Esophagus muscularis mucosa (tissue), 4 donors: ENCODE results near the gene ZSCAN12. TPM values are rescaled to one million over a fixed set of nuclear protein-coding genes. Genes with fewer than 3 reads are reported as not detected.

ENCODE experiments used
- DNase-seq: peaks from one replicate; pipeline ENCODE4 v3.0.0-alpha.2; 2017; ENCODE audit errors: extremely low spot score
- H3K27ac ChIP-seq, 4 donors: fragments of 200-600 bp; sonication (generic); replicated peaks in 1 of 4; 1 replicate in 3 of 4; 2 replicates in 1 of 4; pipeline ENCODE4 v1.5.1; 2016 to 2019; ENCODE audit warnings: mild to moderate bottlenecking in 1 of 4
- H3K27me3 ChIP-seq, 4 donors: fragments of 200-600 bp; sonication (generic); one replicate each; pipeline versions ENCODE4 v1.5.1 to v1.6.0; 2016 to 2019
- H3K36me3 ChIP-seq, 4 donors: fragments of 200-600 bp; sonication (generic); one replicate each; pipeline ENCODE4 v1.5.1; 2016 to 2019
- H3K4me1 ChIP-seq, 4 donors: fragments of 200-600 bp; sonication (generic); one replicate each; pipeline ENCODE4 v1.5.1; 2016 to 2019
- H3K4me3 ChIP-seq, 4 donors: fragments of 200-600 bp; sonication (generic); 1 replicate in 2 of 4; 2 replicates in 2 of 4; pipeline ENCODE4 v1.5.1; 2016 to 2019; ENCODE audit warnings: mild to moderate bottlenecking in 4 of 4, moderate library complexity in 1 of 4
- H3K9me3 ChIP-seq, 4 donors: fragments of 200-600 bp; sonication (generic); 1 replicate in 3 of 4; 2 replicates in 1 of 4; pipeline ENCODE4 v1.5.1; 2016 to 2019
- CTCF ChIP-seq, 3 experiments: fragments of 200-600 bp in 2 of 3; fragments of 450-650 bp in 1 of 3; sonication (generic) in 2 of 3; IDR thresholded peaks; one replicate each; pipeline ENCODE4 v1.5.1; 2017 to 2019; ENCODE audit warnings: antibody characterized with exemption in 3 of 3, mild to moderate bottlenecking in 2 of 3, moderate library complexity in 1 of 3
- EP300 ChIP-seq: sonication (generic); formaldehyde crosslinking; IDR thresholded peaks from one replicate; pipeline ENCODE4 v1.6.1; 2017; ENCODE audit warnings: antibody characterized with exemption
- POLR2A ChIP-seq: fragments of 450-650 bp; IDR thresholded peaks from one replicate; pipeline ENCODE4 v1.6.1; 2017; ENCODE audit warnings: antibody characterized with exemption, moderate library complexity, mild to moderate bottlenecking, low read depth
- POLR2AphosphoS5 ChIP-seq, 2 donors: sonication (generic); formaldehyde crosslinking; IDR thresholded peaks; one replicate each; pipeline ENCODE4 v1.6.1; 2017; ENCODE audit warnings: antibody characterized with exemption in 2 of 2
- WGBS: methylation state at CpG from one replicate; pipeline ENCODE4 v1.1.5; 2018; 5-methylcytosine and 5-hydroxymethylcytosine counted together
- intact Hi-C: fragments of 100-400 bp; cut with DNase I; formaldehyde crosslinking; loops from one replicate; pipeline ENCODE4 v1.15.1; 2023
- total RNA-seq, 4 donors: library from RNA; depleted of rRNA; stranded (reverse); fragments of >200 nt; gene quantifications; one replicate each; pipeline versions ENCODE4 v1.1.0 to v1.2.1, GENCODE V29; 2016

ZSCAN12 gene
- total RNA-seq, 4 donors from 2014 or later, result 4.0 to 5.7 (median 4.6) TPM

- TF ChIP-seq POLR2A (peak; percentile 71), POLR2AphosphoS5 (IDR thresholded peaks at IDR 0.05) (peak; percentile 84 to 98), EP300 (no peak)
- peaks cover 11 to 35% (median 26%) of the 10 kb centered on the region in 4 donors for H3K4me1 ChIP-seq
- H3K36me3 ChIP-seq, result no peaks in the 10 kb centered on the region
- H3K27ac ChIP-seq, result peak within 1 kb of the TSS; percentile 86 to 97 (median 96)
- DNase-seq, result peak; percentile 99
- intact Hi-C loops, result no loop called here
- no peaks in the 10 kb centered on the region for H3K27me3 ChIP-seq
- under 1% methylated on average over 35 of the region's 35 CpGs for WGBS
- no peaks in the 10 kb centered on the region for H3K9me3 ChIP-seq
- peak within 1 kb of the TSS; percentile 70 to 72 (median 72) for H3K4me3 ChIP-seq
These were observed 63.8 kb downstream of the ZSCAN12 start, which contains the start of gene ZSCAN31 for GRCh38 chr6:28335564-28336283. Gene ZSCAN31, minus strand, starts transcription at chr6:28336148. Its CDS starts 6,465 bp downstream, at chr6:28329683.

GRCh38 chr6:28335040-28335563 lies 64.4 kb downstream of the ZSCAN12 start:
- TF ChIP-seq POLR2AphosphoS5 (IDR thresholded peaks at IDR 0.05) (no peak), EP300 (no peak), CTCF (IDR thresholded peaks at IDR 0.05) (no peak)
- 38% methylated on average over 12 of the region's 12 CpGs for WGBS
- intact Hi-C loops, result no loop called here
- no peak for DNase-seq
- Histone ChIP-seq H3K9me3 (no peaks in the 10 kb centered on the region), H3K36me3 (no peaks in the 10 kb centered on the region), H3K4me3 (peak overlapping the region; percentile 70 to 72 (median 72)), H3K27me3 (no peaks in the 10 kb centered on the region), H3K4me1 (peaks cover 11 to 35% (median 26%) of the 10 kb centered on the region in 4 donors), H3K27ac (peak overlapping the region; percentile 86 to 97 (median 96))

- 84% methylated on average over 7 of the region's 7 CpGs for WGBS
- peaks cover under 1 to 2% (median under 1%) of the 10 kb centered on the region in 4 donors for H3K36me3 ChIP-seq
- peaks cover 11 to 35% (median 26%) of the 10 kb centered on the region in 4 donors for H3K4me1 ChIP-seq
- TF ChIP-seq POLR2A (no peak), POLR2AphosphoS5 (IDR thresholded peaks at IDR 0.05) (no peak), EP300 (no peak), CTCF (IDR thresholded peaks at IDR 0.05) (no peak)
- no peaks in the 10 kb centered on the region for H3K9me3 ChIP-seq
- peak overlapping the region; percentile 86 to 97 (median 96) for H3K27ac ChIP-seq
- peak overlapping the region; percentile 70 to 72 (median 72) for H3K4me3 ChIP-seq
- intact Hi-C loops, result loop anchor here (5.0 kb wide), 1 partner anchor 52 kb away; the partner anchor contains the start of gene PGBD1
- no peak for DNase-seq
- H3K27me3 ChIP-seq, result no peaks in the 10 kb centered on the region
These were observed 65.1 kb downstream of the ZSCAN12 start for GRCh38 chr6:28334286-28335039.

- 93% methylated on average over 1 of the region's 1 CpG for WGBS
- Histone ChIP-seq H3K4me1 (peaks cover 11 to 35% (median 26%) of the 10 kb centered on the region in 4 donors), H3K27ac (peak overlapping the region in 3 of 4 donors; percentile 3 to 96 (median 96)), H3K27me3 (no peaks in the 10 kb centered on the region), H3K9me3 (peaks cover 0 to 6% (median 0%) of the 10 kb centered on the region in 4 donors), H3K4me3 (no peak overlapping the region), H3K36me3 (peaks cover 4 to 10% (median 8%) of the 10 kb centered on the region in 4 donors)
- no peak for DNase-seq
- TF ChIP-seq POLR2A (no peak), POLR2AphosphoS5 (IDR thresholded peaks at IDR 0.05) (no peak), CTCF (IDR thresholded peaks at IDR 0.05) (no peak), EP300 (no peak)
- intact Hi-C loops, result loop anchor here (5.0 kb wide), 1 partner anchor 51 kb away; the partner anchor contains the start of gene PGBD1
These were observed 65.9 kb downstream of the ZSCAN12 start for GRCh38 chr6:28333599-28334018.
